K562 treated with DMSO at 1 percent for 48 hours (cell line): ENCODE data around the gene SARS1. TPM values are rescaled to one million over a fixed set of nuclear protein-coding genes. Genes with fewer than 3 reads are reported as not detected.

Experiments
- total RNA-seq: library from RNA; unstranded; fragments of 300-600 nt; gene quantifications from 2 replicates; pipeline ENCODE4 v1.2.3, GENCODE V29; 2022; ENCODE audit warnings: low replicate concordance; ENCODE audit errors: extremely low read depth

Gene SARS1
- total RNA-seq = 288 TPM in 1 of 2 replicates, not detected in the other

DNA sequence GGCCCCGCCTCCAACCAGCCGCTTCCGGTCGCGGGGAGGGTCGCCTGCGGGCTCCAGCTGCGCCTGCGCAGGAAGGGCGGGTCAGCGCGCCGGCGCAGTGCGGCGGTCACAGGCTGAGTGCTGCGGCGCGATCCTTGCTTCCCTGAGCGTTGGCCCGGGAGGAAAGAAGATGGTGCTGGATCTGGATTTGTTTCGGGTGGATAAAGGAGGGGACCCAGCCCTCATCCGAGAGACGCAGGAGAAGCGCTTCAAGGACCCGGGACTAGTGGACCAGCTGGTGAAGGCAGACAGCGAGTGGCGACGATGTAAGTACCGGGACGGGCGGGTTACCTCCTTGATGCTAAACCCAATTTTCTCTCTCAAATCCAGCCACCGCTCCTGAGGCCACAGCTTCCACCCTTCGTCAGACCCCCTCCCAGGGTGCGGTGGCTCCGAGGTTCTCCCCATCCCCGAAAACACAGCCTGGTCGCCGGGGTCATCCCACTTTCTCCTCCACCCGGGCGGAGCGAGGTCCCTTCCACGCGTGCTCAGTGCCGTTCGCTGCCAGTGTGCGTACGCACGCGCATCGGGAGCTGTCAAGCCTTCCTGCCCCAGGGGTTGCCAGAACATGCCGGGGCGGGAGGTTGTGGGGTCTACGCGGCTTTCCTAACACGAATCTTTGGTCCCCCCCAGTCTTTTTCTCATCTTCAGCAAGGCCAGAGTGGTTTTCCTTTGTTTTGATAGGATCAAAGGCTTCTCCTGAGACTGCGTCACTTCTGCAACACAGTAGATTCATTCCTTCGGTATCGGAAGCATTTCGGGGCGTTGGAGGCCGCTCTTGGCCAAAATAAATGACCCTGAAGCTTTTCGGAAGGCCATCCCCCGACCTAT lies at the start of gene SARS1:
Gene SARS1, plus strand, starts transcription at position 95 of the 870 bp plus-strand sequence. Its CDS starts 75 bp downstream, at position 170.

GRCh38 chr1:109248797-109249629 lies 35.3 kb downstream of the SARS1 start, which contains the start of gene CELSR2:
TSS of gene CELSR2 (plus strand) at chr1:109249539. CDS start at chr1:109250080, 541 bp downstream.

GRCh38 chr1:109282952-109283747 lies 69.4 kb downstream of the SARS1 start, which contains the start of gene PSRC1:
TSS of gene PSRC1 (minus strand) at chr1:109283145.

Other genes with a start within 250 kb of the SARS1 start
- gene WDR47, start 171.8 kb upstream of the SARS1 start, total RNA-seq = not detected in 2 replicates
- gene TAF13, start 137.9 kb upstream of the SARS1 start, total RNA-seq = not detected in 2 replicates
- gene TMEM167B, start 123.2 kb upstream of the SARS1 start, total RNA-seq = not detected in 2 replicates
- not detected in 2 replicates for gene ELAPOR1, start 99.8 kb upstream of the SARS1 start, total RNA-seq
- gene CELSR2, start 35.6 kb downstream of the SARS1 start, total RNA-seq = not detected in 2 replicates
- not detected in 2 replicates for gene PSRC1, start 69.2 kb downstream of the SARS1 start, total RNA-seq
- gene MYBPHL, start 93.1 kb downstream of the SARS1 start, total RNA-seq = not detected in 2 replicates
- gene SORT1, start 184.0 kb downstream of the SARS1 start, total RNA-seq = not detected in 2 replicates
- not detected in 2 replicates for gene PSMA5, start 212.5 kb downstream of the SARS1 start, total RNA-seq